ENCODE results near the gene ARL5A. TPM values are rescaled to one million over a fixed set of nuclear protein-coding genes. Genes with fewer than 3 reads are reported as not detected.

The ARL5A gene
- total and polyA plus RNA-seq, 12 donors: 8.3 to 62.3 (median 55.6) TPM

GRCh38 chr2:151815821-151816489 is 12.3 kb downstream of the ARL5A start:
- H3K36me3 ChIP-seq: peaks cover 0 to 56% (median 17%) of the 10 kb centered on the region in 9 donors
- ATAC-seq: no peak
- no peak overlapping the region for H3K27ac ChIP-seq
- DNase-seq: no peak
- no peak overlapping the region for H3K4me3 ChIP-seq
- peaks cover 0 to 48% (median 17%) of the 10 kb centered on the region in 9 donors for H3K4me1 ChIP-seq
- no peak for TF ChIP-seq CTCF (IDR thresholded peaks at IDR 0.05)
- WGBS, 2 donors: 92 to 95% methylated on average over 9 of the region's 9 CpGs
- H3K27me3 ChIP-seq: no peaks in the 10 kb centered on the region
- intact Hi-C loops (cut with DNase I): no loop called here
- H3K9me3 ChIP-seq: peaks cover 0 to 6% (median 0%) of the 10 kb centered on the region in 11 donors

DNA sequence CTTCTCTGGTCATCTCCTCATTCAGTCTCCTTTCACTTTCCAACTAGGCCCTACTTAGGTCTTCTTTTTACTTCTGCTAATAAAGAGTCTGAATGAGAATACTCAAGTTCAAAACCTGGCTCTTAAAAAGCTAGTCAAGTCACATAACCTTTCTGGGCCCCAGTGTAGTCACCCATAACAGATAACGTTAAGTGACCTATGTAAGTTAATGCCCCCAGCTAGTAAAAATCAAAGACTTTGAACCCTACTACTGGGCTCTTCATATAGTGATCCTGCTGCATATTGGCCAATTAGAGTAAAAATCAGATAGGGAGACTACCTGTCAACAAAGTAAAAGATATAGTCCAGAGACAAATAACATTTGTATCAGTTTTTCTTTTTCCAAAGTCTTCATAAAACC is 17.7 kb downstream of the ARL5A start:
- ATAC-seq (no peak), DNase-seq (no peak)
- Histone ChIP-seq H3K4me3 (no peak overlapping the region), H3K36me3 (peaks cover 0 to 87% (median 33%) of the 10 kb centered on the region in 9 donors), H3K9me3 (peaks cover 0 to 6% (median 0%) of the 10 kb centered on the region in 11 donors), H3K4me1 (peaks cover 0 to 20% (median 12%) of the 10 kb centered on the region in 9 donors), H3K27ac (no peak overlapping the region), H3K27me3 (no peaks in the 10 kb centered on the region)
- intact Hi-C loops (cut with DNase I): no loop called here
- TF ChIP-seq CTCF (IDR thresholded peaks at IDR 0.05): no peak
- 91 to 93% methylated on average over 1 of the region's 1 CpG for WGBS, 2 donors

- 48 to 49% methylated on average over 1 of the region's 1 CpG for WGBS, 2 donors
Measured at GRCh38 chr2:151809073-151809383, 19.2 kb downstream of the ARL5A start.

More at GRCh38 chr2:151809073-151809383, 19.2 kb downstream of the ARL5A start:
- Histone ChIP-seq H3K27me3 (no peaks in the 10 kb centered on the region), H3K27ac (no peak overlapping the region), H3K9me3 (peaks cover 0 to 6% (median 0%) of the 10 kb centered on the region in 11 donors), H3K4me3 (no peak overlapping the region), H3K36me3 (peaks cover 0 to 87% (median 38%) of the 10 kb centered on the region in 9 donors), H3K4me1 (peaks cover 0 to 20% (median 12%) of the 10 kb centered on the region in 9 donors)
- intact Hi-C loops (cut with DNase I): no loop called here
- no peak for TF ChIP-seq CTCF (IDR thresholded peaks at IDR 0.05)
- ATAC-seq: no peak
- no peak for DNase-seq
